HL-60 (cell line): ENCODE measurements around the gene OR2D3.
"Not testable (repeated sequence)": the region's sequence is repeated elsewhere in the genome, so short reads cannot be mapped to it uniquely, and the experiment has no call there.

Experiments used
- DNase-seq, 2 experiments: peaks; one replicate each; pipeline ENCODE4 v3.0.0-alpha.2; 2010 to 2020; ENCODE audit warnings: low read depth in 1 of 2, low spot score in 1 of 2
- H3K27ac ChIP-seq: fragments of 250-450 bp; sonication (Bioruptor Pico); replicated peaks from 2 replicates; pipeline ENCODE4 v1.5.1; 2020; ENCODE audit warnings: mild to moderate bottlenecking, moderate library complexity
- H3K27me3 ChIP-seq: fragments of 250-450 bp; sonication (Bioruptor Pico); 2 replicates; pipeline ENCODE4 v1.5.1; 2021; ENCODE audit warnings: mild to moderate bottlenecking, moderate library complexity; ENCODE audit not compliant: insufficient read depth, poor library complexity, severe bottlenecking
- H3K4me3 ChIP-seq: replicated peaks from 2 replicates; pipeline ENCODE4 v1.5.1; 2011; ENCODE audit warnings: mild to moderate bottlenecking, control low read depth, low read length; ENCODE audit not compliant: insufficient read depth
- CTCF ChIP-seq: IDR thresholded peaks from one replicate; pipeline ENCODE4 v1.5.1; 2011; ENCODE audit warnings: low read length, control low read depth, inconsistent platforms; ENCODE audit not compliant: insufficient read depth
- GABPA ChIP-seq: IDR thresholded peaks from 2 replicates; pipeline ENCODE4 v1.6.1; 2012; ENCODE audit warnings: low read depth
- POLR2AphosphoS5 ChIP-seq: IDR thresholded peaks from 2 replicates; pipeline ENCODE4 v1.6.1; 2012; ENCODE audit warnings: low read depth
- REST ChIP-seq: IDR thresholded peaks from 2 replicates; pipeline ENCODE4 v1.6.1; 2012; ENCODE audit warnings: low read depth; ENCODE audit not compliant: insufficient replicate concordance
- SPI1 ChIP-seq: IDR thresholded peaks from 2 replicates; pipeline ENCODE4 v1.6.1; 2012; ENCODE audit warnings: low read depth, mild to moderate bottlenecking, borderline replicate concordance

Gene OR2D3

GRCh38 chr11:6895010-6895409 lies 25.8 kb upstream of the OR2D3 start:
- H3K27ac ChIP-seq = no peak overlapping the region
- DNase-seq = no peak
- H3K4me3 ChIP-seq = no peak overlapping the region
- no peaks in the 10 kb centered on the region for H3K27me3 ChIP-seq
- TF ChIP-seq REST (no peak), GABPA (no peak), POLR2AphosphoS5 (no peak), SPI1 (no peak), CTCF (no peak)

- H3K27me3 ChIP-seq = no peaks in the 10 kb centered on the region
- DNase-seq = no peak
- H3K27ac ChIP-seq = no peak overlapping the region
- no peak overlapping the region for H3K4me3 ChIP-seq
- no peak for TF ChIP-seq SPI1
- TF ChIP-seq POLR2AphosphoS5 = no peak
- no peak for TF ChIP-seq REST
Observed at GRCh38 chr11:6898911-6899310, 21.9 kb upstream of the OR2D3 start.

GRCh38 chr11:6900327-6900999 lies 20.3 kb upstream of the OR2D3 start:
- H3K4me3 ChIP-seq = no peak overlapping the region
- H3K27ac ChIP-seq = no peak overlapping the region
- DNase-seq = no peak
- H3K27me3 ChIP-seq = no peaks in the 10 kb centered on the region
- TF ChIP-seq SPI1 (no peak), CTCF (no peak), POLR2AphosphoS5 (no peak), REST (no peak), GABPA (no peak)

- not testable (repeated sequence) for H3K27me3 ChIP-seq, H3K4me3 ChIP-seq, DNase-seq, H3K27ac ChIP-seq
Observed at GRCh38 chr11:6904804-6905203, 16.0 kb upstream of the OR2D3 start.
